ENCODE data around the gene TAF1A.

DNA sequence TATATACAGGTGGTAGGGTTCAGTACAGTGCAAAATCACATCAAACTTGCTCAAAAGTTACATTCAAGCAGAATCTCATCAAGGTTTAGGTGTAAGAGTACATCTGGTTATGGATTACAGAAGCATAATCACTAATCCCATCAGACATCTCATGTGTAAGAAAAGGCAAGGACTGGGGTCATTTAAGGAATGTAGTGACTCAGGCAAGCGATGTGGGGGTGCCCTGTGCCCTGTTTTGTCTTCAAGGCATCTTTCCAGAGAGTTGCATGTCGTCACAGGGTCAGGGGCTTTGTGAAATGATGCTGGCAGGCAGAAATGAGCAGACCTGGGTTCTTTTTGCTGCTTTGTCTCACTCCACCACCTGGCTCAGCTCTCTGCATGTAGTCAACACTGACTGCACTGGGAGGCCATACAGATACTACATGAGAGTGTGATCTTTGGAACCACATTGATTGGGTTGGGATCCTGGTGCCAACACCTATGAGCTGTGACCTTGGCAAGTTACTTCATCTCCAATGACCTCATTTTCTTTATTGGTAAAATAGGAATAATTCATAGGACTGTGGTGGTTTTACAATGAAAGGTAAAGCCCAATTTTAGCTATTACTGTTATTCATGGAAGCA is 33.6 kb downstream of the TAF1A start:
- TF ChIP-seq, protein P1, sequence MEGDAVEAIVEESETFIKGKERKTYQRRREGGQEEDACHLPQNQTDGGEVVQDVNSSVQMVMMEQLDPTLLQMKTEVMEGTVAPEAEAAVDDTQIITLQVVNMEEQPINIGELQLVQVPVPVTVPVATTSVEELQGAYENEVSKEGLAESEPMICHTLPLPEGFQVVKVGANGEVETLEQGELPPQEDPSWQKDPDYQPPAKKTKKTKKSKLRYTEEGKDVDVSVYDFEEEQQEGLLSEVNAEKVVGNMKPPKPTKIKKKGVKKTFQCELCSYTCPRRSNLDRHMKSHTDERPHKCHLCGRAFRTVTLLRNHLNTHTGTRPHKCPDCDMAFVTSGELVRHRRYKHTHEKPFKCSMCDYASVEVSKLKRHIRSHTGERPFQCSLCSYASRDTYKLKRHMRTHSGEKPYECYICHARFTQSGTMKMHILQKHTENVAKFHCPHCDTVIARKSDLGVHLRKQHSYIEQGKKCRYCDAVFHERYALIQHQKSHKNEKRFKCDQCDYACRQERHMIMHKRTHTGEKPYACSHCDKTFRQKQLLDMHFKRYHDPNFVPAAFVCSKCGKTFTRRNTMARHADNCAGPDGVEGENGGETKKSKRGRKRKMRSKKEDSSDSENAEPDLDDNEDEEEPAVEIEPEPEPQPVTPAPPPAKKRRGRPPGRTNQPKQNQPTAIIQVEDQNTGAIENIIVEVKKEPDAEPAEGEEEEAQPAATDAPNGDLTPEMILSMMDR (IDR thresholded peaks at IDR 0.05) = no peak
- TF ChIP-seq POLR2A (IDR thresholded peaks at IDR 0.05) = no peak

Data from uterus (tissue), 2 donors.